ENCODE results near the gene FABP6.

GRCh38 chr5:160187091-160187490, 42.2 kb upstream of the FABP6 start:
- TF ChIP-seq CTCF (IDR thresholded peaks at IDR 0.05) (no peak), HDAC2 (IDR thresholded peaks at IDR 0.05) (no peak), POLR2A (IDR thresholded peaks at IDR 0.05; ENCODE audit: low read length) (no peak), JUN (IDR thresholded peaks at IDR 0.05) (no peak), PBX3 (IDR thresholded peaks at IDR 0.05) (no peak), TP53 (CRISPR knock-in tag; IDR thresholded peaks at IDR 0.05) (no peak), EHMT2 (IDR thresholded peaks at IDR 0.05; ENCODE audit: low read depth) (no peak), ZFP36 (IDR thresholded peaks at IDR 0.05; ENCODE audit: borderline replicate concordance, partially characterized antibody) (no peak), EP300 (IDR thresholded peaks at IDR 0.05) (no peak)

All from A549 (cell line).